Adrenal gland (tissue), 5 donors: ENCODE measurements around the gene EXOSC2.

ENCODE experiments used
- CTCF ChIP-seq, 6 experiments: fragments of 450-650 bp in 4 of 6; fragments of 200-600 bp in 2 of 6; sonication (generic) in 1 of 6; IDR thresholded peaks; 1 replicate in 5 of 6; 2 replicates in 1 of 6; pipeline versions ENCODE4 v1.5.1 to v1.8.0; 2016 to 2021; ENCODE audit warnings: antibody characterized with exemption in 6 of 6, mild to moderate bottlenecking in 2 of 6, moderate library complexity in 1 of 6
- POLR2A ChIP-seq, 2 donors: fragments of 450-650 bp; IDR thresholded peaks; one replicate each; pipeline ENCODE4 v1.6.1; 2017; ENCODE audit warnings: antibody characterized with exemption in 2 of 2, mild to moderate bottlenecking in 2 of 2, moderate library complexity in 1 of 2
- donor health status: DM: no; HTN: no; CAD: no.

- TF ChIP-seq CTCF (IDR thresholded peaks at IDR 0.05) (no peak), POLR2A (IDR thresholded peaks at IDR 0.05) (no peak)
These were observed 51.7 kb downstream of the EXOSC2 start for GRCh38 chr9:130745210-130745800.
